GM23248 (cell line): ENCODE measurements around the gene NUDT19.
"Not testable (repeated sequence)": the region's sequence is repeated elsewhere in the genome, so short reads cannot be mapped to it uniquely, and the experiment has no call there.

Source experiments
- EZH2 ChIP-seq: fragments of 200-600 bp; sonication (generic); IDR thresholded peaks from 2 replicates; pipeline ENCODE4 v1.6.1; 2018; ENCODE audit warnings: antibody characterized with exemption, mild to moderate bottlenecking; ENCODE audit not compliant: insufficient read depth, poor library complexity, severe bottlenecking
- EZH2phosphoT487 ChIP-seq: fragments of 200-600 bp; sonication (generic); IDR thresholded peaks from 2 replicates; pipeline ENCODE4 v1.6.1; 2018; ENCODE audit warnings: antibody characterized with exemption, moderate library complexity, mild to moderate bottlenecking, low read depth; ENCODE audit not compliant: insufficient read depth

DNA sequence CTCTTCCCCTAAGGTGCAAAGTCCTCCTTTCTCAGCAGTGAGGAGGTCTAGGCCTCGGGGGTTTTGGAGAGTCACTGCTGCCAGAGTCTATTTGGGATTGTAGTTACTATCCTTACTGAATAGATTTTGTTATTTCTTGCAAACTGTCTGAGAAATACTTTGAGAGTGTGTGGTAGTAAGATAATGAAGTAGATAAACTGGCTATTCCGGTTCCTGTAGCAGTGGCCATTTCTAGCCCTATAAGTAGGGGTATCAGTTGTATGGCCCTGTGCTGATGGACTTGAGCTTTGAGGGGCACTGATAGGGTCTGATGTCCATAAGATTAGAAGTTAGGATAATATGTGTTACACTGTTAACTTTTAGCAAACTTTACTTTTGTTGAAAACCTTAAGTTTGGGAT lies 2.7 kb downstream of the NUDT19 start:
- TF ChIP-seq EZH2phosphoT487, EZH2: not testable (repeated sequence)
